Stimulated activated CD8-positive, alpha-beta memory T cell treated with anti-CD3 and anti-CD28 coated beads, Interleukin-15, amount 100 ng/mL, for 1 hour (primary cell): ENCODE data around the gene ZNF708.
"Not testable (repeated sequence)": the region's sequence is repeated elsewhere in the genome, so short reads cannot be mapped to it uniquely, and the experiment has no call there.

Experiments used
- DNase-seq: peaks from one replicate; pipeline ENCODE4 v3.0.0-alpha.2; 2020; ENCODE audit warnings: low read depth

ZNF708 gene

DNA sequence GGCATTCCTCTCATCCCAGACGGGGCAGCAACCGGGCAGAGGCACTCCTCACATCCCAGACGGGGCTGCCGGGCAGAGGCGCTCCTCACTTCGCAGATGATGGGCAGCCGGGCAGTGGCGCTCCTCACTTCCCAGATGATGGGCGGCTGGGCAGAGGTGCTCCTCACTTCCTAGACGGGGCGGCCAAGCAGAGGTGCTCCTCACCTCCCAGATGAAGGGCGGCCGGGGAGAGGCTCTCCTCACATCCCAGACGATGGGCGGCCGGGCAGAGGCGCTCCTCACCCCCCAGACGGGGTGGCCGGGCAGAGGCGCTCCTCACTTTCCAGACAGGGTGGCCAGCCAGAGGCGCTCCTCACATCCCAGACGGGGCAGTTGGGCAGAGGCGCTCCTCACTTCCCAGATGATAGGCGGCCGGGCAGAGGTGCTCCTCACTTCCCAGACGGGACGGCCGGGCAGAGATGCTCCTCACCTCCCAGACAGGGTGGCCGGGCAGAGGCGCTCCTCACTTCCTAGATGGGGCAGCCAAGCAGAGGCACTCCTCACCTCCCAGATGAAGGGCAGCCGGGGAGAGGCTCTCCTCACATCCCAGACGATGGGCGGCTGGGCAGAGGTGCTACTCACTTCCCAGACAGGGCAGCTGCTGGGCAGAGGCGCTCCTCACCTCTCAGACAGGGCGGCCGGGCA, 68.9 kb downstream of the ZNF708 start:
- no peak for DNase-seq

DNA sequence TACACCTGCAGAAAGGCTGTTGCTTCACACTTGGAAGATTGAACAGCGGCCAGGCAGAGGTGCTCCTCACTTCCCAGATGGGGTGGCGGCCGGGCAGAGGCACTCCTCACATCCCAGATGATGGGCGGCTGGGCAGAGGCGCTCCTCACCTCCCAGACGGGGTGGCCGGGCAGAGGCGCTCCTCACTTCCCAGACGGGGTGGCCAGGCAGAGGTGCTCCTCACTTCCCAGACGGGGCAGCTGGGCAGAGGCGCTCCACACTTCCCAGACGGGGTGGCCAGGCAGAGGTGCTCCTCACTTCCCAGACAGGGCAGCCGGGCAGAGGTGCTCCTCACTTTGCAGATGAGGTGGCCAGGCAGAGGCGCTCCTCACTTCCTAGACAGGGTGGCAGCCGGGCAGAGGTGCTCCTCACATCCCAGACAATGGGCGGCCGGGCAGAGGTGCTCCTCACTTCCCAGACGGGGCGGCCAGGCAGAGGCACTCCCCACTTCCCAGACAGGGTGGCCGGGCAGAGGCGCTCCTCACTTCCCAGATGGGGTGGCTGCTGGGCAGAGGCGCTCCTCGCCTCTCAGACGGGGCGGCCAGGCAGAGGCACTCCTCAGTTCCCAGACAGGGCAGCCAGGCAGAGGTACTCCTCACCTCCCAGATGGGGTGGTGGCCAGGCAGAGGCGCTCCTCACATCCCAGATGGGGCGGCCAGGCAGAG, 69.6 kb downstream of the ZNF708 start:
- DNase-seq = not testable (repeated sequence)

GRCh38 chr19:21256722-21257121, 72.5 kb downstream of the ZNF708 start:
- no peak for DNase-seq
